GM19395 (cell line): ENCODE data around the gene ATP6V0A1.
"Not testable (repeated sequence)": the region's sequence is repeated elsewhere in the genome, so short reads cannot be mapped to it uniquely, and the experiment has no call there.

ENCODE experiments used
- ATAC-seq: cut with Tn5 transposase; IDR thresholded peaks from one replicate; pipeline ENCODE4 v1.9.1; 2021; ENCODE audit warnings: mild to moderate bottlenecking, moderate library complexity; ENCODE audit not compliant: unreplicated experiment

Gene ATP6V0A1

DNA sequence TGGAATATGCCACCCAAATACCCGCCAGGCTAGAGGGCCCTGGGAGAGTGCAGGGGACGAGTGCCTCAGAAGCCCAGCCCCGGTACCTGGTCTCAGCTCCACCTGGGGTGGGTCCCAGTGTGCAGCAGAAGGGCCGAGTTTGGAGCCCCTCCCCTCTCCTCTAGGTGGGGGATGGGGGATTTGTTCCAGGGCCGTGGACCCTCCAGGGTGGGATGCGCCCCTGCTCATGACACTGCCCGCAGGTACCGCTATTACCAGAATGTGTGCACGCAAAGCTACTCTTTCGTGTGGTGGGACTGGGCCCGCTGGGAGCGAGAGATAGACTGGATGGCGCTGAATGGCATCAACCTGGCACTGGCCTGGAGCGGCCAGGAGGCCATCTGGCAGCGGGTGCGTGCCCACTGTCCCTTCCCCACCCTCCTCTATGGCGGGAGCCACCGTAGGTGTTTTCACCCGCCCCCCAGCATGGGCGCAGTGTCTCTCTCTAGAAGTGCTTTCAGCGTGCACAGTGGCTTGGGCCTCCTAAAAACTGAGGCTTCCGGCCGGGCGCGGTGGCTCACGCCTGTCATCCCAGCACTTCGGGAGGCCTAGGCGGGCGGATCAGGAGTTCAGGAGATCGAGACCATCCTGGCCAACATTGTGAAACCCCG, 78.6 kb downstream of the ATP6V0A1 start:
- no peak for ATAC-seq

DNA sequence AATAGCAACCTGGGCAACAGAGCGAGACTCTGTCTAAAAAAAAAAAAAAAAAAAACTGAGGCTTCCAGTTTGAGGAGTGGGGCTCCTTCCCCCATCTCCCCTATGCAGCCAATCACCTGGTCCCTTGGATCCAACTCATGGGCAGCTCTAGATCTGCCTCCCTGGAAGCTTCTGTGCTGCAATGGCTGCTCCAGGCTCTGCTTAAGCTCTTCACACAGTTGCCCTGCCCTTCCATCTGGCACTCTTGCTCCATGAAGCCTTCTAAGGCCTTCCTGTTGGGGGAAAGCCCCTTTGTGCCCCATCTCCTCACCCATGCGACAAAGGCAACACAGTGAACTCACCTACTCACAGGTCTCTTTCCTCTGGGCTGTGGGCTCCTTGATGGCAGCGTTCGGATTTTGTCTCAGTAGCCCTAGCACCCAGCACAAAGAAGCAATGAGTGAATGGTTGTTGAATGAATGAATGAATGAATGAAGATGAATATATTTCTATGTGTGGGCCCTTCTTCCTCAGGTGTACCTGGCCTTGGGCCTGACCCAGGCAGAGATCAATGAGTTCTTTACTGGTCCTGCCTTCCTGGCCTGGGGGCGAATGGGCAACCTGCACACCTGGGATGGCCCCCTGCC, 79.3 kb downstream of the ATP6V0A1 start:
- ATAC-seq: no peak

DNA sequence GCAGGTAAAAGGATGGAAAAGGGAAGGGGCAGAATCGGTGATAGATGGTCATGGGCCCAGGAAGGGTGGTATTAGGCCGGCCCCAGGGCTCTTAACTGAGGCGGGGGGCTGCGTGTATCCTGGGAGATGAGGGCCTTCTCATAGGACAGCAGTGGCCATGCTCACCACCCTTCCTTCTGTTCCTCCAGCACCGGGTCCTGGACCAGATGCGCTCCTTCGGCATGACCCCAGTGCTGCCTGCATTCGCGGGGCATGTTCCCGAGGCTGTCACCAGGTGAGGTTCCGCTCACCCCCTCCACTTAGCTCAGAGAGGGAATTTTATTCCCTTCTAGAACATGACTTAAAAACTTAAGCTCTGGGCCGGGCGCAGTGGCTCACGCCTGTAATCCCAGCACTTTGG, 79.8 kb downstream of the ATP6V0A1 start:
- ATAC-seq: no peak

DNA sequence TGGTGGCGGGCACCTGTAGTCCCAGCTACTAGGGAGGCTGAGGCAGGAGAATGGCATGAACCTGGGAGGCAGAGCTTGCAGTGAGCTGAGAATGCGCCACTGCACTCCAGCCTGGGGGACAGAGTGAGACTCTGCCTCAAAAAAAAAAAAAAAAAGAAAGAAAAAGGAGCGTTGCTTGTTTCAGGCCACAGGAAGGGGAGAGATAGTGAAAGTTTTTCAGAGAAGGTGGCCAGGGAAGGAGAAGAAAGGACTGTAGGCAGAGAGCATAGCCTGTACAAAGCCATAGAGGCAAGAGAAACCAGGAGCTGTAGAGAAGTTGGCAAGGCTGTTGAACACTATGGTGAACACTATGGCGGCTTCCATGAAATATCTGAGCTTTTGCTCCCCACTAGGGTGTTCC, 81.9 kb downstream of the ATP6V0A1 start:
- ATAC-seq: not testable (repeated sequence)

DNA sequence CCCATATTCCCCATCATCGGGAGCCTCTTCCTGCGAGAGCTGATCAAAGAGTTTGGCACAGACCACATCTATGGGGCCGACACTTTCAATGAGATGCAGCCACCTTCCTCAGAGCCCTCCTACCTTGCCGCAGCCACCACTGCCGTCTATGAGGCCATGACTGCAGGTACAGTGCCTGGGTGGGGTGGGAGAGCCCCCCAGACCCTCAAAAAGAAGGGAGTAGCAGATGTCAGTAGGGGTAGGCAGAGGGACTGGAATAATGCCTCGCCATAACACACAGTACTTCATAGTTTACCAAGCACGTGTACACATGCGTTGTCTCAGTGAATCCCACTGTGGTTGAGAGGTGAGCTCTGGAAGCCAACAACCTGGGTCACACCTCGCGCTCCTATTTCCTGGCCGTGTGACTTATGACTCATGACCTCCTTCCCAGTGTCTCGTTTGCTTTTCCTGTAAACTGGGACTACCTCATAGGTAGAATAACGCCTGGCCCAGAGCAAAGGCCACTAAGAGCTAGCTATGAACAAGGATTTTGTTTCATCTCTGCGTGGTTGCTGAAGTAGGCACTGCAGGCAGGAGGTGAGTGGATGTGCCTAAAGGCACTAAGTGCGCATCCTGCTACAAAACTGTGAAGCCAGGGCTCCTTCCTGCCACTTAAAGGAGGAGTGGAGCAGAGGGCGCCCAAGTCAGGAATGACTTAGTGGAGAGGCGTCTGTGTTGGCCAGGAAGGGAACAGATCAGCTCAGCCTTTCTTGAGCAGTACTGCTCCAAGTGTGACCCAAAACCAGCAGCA, 82.6 kb downstream of the ATP6V0A1 start:
- ATAC-seq: no peak

DNA sequence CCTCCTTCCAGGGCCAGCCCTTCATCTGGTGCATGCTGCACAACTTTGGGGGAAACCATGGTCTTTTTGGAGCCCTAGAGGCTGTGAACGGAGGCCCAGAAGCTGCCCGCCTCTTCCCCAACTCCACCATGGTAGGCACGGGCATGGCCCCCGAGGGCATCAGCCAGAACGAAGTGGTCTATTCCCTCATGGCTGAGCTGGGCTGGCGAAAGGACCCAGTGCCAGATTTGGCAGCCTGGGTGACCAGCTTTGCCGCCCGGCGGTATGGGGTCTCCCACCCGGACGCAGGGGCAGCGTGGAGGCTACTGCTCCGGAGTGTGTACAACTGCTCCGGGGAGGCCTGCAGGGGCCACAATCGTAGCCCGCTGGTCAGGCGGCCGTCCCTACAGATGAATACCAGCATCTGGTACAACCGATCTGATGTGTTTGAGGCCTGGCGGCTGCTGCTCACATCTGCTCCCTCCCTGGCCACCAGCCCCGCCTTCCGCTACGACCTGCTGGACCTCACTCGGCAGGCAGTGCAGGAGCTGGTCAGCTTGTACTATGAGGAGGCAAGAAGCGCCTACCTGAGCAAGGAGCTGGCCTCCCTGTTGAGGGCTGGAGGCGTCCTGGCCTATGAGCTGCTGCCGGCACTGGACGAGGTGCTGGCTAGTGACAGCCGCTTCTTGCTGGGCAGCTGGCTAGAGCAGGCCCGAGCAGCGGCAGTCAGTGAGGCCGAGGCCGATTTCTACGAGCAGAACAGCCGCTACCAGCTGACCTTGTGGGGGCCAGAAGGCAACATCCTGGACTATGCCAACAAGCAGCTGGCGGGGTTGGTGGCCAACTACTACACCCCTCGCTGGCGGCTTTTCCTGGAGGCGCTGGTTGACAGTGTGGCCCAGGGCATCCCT, 84.8 kb downstream of the ATP6V0A1 start:
- no peak for ATAC-seq

DNA sequence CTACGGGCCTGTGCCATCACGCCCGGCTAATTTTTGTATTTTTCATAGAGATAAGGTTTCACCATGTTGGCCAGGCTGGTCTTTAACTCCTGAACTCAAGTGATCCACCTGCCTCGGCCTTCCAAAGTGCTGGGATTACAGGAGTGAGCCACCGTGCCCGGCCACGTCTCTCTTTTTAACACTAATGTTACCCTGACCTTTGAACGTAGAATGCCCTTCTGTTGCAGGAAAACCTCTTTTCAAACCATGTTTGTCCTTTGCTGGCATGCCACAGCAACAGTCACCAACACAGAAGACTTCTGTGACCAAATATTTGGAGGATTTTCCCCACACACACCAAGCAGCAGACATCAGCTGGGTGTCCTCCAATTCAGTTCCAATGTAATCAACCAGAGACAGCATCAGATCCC, 86.2 kb downstream of the ATP6V0A1 start:
- no peak for ATAC-seq

DNA sequence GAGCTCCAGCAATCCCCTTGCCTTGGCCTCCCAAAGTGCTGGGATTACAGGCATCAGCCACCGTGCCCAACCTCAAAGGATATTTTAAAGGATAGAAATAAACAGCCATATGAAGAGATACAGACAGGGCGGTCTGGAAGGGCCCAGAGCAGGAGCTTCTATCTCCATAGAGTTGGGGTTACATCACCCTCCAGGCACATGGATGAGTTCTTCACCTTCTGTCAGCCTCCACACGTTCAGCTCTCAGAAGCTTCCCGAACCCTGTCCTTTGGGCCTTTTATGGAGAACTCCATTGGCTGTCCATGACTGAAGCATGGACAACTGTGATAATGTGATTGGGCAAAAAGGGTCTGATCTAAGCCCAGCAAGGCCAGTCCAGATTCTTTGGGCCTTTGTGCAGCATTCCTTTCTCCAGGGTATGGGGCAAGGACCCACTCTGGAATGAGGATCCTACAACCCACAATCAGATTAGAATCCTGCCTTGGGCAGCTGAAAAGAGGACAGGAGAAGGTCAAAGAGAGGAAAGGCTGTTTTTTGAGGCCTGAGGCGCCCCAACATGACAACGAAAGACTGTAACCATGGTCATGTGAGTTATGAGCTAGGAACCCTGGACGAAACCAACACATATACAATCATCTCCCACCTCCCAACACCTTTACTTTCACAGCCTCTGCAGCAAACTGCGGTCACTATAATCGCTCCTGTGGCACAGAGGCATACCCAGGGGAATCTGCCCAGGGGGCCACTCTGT, 87.3 kb downstream of the ATP6V0A1 start:
- not testable (repeated sequence) for ATAC-seq

DNA sequence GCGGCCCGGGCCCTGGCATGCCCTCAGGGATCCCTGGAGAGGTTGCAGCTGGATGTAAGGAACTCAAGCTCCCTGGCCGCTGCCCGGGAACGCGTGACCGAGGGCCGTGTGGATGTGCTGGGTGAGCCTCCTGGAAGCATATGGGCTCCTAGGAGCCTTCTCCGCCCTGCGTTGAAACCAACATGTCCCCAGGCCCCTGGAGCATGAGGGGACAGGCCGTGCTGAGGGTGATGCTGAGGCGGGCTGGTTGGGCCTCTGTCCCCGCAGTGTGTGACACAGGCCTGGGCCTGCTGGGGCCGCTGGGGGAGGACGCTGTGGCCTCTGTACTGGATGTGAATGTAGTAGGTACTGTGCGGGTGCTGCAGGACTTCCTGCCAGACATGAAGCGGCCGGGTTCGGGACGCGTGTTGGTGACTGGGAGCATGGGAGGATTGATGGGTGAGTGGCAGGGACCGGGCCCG, 88.4 kb downstream of the ATP6V0A1 start:
- no peak for ATAC-seq

DNA sequence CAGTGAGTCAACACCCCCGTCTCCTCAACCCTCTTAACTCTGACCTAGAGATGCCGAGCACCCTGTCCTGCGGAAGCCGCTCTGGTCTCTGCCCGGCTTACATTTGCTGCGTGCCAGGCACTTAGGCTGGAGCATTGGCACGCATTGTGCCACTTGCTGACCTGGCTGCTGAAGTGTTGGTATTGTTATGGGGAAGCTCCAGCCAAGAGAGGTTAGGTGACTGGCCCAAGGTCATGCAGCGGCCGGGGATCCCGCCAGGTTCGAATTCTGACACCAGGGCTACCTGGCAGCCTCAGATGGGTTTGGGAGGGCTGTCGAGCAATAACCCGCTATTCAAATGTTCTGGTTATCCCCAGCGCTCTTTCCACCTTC, 89.0 kb downstream of the ATP6V0A1 start:
- no peak for ATAC-seq

DNA sequence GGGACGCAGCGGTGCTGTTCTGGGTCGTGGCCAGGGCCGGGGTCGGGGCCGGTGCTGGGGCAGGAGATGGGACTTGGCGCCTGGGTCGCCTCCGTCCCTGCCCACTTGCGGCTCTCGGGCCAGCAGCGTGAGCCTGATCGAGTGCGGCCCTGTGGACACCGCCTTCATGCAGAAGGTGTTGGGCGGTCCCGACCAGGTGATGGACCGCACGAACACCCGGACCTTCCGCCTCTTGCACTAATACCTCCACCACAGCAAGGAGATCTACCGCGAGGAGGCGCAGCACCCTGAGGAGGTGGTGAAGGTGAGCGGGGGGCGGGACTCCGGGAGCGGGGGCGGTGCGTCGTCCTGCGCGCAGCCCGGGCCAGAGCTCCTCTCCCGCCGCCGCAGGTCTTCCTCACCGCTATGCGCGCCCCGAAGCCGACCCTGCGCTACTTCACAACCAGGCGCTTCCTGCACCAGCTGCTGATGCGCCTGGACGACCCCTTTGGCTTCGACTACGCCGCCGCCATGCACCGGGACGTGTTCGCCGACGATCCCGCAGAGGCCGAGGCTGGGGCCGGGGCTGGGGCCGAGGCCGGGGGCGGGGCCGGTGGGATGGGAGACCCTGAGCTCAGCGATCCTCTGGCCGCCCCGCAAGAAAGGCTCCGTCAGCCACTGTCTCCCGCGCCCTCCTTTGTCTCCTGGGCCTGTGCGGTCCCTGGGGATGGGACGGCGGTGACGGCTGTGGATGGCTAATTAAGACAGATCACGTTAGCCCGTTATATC, 89.6 kb downstream of the ATP6V0A1 start:
- ATAC-seq: peak; percentile 59

DNA sequence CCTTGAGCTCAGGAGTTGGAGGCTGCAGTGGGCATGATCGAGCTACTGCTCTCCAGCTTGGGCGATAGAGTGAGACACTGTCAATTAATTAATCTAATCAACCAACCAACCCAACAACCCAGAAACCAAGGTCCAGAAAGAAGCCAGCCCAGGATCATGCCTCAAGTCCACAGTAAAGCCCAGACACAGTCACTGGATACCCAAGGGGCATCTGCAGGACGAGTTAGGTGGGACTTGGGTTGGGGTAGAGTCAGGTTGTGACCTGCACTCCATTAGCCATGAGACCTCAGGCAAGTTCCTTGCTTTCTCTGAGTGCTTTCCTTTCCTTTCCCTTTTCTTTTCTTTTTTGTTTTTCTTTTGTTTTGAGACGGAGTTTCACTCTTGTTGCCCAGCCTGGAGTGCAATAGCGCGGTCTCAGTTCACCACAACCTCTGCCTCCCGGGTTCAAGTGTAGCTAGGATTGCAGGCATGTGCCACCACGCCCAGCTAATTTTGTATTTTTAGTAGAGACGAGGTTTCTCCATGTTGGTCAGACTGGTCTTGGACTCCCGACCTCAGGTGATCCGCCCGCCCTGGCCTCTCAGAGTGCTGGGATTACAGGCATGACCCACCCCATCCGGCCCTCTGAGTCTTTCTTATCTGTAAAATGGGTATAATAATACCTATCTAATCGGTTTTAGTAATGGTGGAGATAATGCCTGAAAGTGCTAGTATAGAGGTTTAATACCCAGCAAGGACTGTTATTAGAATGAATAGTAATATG, 90.5 kb downstream of the ATP6V0A1 start:
- ATAC-seq: no peak

DNA sequence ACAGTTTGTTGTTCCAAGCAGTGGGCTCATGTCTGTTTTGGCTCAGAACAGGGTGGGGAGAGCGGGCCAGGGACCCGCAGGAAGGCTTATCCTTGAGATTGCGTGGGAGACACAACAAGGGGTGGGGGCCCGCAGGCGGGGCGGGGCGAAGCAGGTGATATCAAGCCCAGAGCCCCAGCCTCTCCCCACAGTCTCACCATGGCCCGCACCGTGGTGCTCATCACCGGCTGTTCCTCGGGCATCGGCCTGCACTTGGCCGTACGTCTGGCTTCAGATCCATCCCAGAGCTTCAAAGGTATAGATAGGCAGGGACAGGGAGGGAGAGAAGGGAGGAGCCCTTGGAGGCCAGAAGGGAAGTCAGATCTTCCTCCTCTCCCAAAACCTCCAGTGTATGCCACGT, 94.1 kb downstream of the ATP6V0A1 start, which contains the start of gene HSD17B1:
TSS of gene HSD17B1 (plus strand) at position 188 of the 400 bp plus-strand sequence. CDS start at position 199, 11 bp downstream.
- ATAC-seq: not testable (repeated sequence)

DNA sequence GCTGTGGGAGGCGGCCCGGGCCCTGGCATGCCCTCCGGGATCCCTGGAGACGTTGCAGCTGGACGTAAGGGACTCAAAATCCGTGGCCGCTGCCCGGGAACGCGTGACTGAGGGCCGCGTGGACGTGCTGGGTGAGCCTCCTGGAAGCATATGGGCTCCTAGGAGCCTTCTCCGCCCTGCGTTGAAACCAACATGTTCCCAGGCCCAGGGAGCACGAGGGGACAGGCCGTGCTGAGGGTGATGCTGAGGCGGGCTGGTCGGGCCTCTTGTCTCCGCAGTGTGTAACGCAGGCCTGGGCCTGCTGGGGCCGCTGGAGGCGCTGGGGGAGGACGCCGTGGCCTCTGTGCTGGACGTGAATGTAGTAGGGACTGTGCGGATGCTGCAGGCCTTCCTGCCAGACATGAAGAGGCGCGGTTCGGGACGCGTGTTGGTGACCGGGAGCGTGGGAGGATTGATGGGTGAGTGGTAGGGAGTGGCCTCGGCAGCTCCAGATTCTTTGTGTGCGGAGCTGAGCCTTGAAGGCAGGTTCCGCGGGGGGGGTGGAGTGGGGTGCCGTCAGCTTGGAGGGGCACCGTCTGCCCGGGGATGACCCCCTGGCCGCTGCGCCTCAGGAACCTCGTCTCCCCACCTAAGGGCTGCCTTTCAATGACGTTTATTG, 94.6 kb downstream of the ATP6V0A1 start:
- no peak for ATAC-seq

DNA sequence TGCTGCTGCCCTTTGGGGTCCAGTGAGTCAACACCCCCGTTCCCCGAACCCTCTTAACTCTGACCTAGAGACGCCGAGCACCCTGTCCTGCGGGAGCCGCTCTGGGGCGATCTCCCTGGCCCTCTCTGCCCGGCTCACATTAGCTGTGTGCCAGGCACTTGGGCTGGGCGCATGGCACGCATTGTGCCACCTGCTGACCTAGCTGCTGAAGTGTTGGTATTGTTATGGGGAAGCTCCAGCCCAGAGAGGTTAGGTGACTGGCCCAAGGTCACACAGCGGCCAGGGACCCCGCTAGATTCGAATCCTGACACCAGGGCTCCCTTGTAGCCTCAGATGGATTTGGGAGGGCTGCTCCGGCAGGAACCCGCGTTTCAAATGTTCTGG, 95.2 kb downstream of the ATP6V0A1 start:
- ATAC-seq: no peak

DNA sequence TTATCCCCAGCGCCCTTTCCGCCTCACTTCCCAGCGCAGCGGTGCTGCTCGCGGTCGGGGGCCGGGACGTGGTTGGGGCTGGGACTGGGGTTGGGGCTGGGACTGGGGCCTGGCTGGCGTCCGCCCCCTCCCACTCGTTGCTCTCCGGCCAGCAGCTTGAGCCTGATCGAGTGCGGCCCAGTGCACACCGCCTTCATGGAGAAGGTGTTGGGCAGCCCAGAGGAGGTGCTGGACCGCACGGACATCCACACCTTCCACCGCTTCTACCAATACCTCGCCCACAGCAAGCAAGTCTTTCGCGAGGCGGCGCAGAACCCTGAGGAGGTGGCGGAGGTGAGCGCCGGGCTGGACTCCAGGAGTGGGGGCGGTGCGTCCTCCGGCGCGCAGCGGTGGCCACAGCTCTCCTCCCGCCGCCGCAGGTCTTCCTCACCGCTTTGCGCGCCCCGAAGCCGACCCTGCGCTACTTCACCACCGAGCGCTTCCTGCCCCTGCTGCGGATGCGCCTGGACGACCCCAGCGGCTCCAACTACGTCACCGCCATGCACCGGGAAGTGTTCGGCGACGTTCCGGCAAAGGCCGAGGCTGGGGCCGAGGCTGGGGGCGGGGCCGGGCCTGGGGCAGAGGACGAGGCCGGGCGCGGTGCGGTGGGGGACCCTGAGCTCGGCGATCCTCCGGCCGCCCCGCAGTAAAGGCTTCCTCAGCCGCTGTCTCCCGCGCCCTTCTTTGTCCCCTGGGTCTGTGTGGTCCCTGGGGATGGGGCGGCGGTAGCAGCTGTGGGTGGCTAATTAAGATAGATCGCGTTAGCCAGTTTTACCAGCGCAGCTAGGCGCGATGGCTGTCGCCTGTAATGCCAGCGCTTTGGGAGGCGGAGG, 95.8 kb downstream of the ATP6V0A1 start:
- ATAC-seq: peak; percentile 80

DNA sequence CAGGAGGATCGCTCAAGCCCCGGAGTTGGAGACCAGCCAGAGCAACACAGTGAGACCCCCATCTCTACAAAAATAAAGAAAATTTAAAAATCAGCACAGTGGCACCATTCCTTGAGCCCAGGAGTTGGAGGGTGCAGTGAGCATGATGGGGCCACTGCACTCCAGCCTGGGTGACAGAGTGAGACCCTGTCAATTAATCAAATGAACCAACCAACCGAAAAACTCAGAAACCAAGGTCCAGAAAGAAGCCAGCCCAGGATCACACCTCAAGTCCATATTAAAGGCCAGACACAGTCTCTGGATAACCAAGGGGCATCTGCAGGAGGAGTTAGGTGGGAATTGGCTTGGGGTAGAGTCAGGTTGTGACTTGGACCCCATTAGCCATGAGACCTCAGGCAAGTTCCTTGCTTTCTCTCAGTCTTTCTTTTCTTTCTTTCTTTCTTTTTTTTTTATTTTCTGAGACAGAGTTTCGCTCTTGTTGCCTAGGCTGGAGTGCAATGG, 96.5 kb downstream of the ATP6V0A1 start:
- ATAC-seq: no peak
